ENCODE measurements around the gene CDK13. TPM values are rescaled to one million over a fixed set of nuclear protein-coding genes. Genes with fewer than 3 reads are reported as not detected.

The CDK13 gene
- total and polyA plus RNA-seq, 7 donors, result 10.9 to 25.5 (median 21.0) TPM

DNA sequence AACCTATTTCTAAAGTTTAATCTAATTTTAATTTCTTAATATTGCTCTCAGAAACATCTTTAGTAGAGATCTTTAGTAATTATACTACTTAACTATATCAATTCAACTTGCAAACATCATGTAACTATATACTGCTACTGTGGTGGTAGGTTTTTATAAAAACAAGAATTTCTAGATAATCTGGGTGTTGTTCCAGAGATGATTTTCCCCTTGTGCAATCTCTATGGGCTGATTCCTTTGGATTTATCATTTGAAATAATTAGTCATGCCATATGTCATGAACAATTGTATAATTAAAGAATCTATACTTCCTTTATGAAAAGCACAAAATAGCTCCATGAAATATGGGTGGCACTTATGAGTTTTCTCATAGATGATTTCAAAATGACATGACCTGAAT is 23.9 kb upstream of the CDK13 start:
- ATAC-seq, result no peak
- intact Hi-C loops (cut with DNase I), result no loop called here
- TF ChIP-seq, protein P1, sequence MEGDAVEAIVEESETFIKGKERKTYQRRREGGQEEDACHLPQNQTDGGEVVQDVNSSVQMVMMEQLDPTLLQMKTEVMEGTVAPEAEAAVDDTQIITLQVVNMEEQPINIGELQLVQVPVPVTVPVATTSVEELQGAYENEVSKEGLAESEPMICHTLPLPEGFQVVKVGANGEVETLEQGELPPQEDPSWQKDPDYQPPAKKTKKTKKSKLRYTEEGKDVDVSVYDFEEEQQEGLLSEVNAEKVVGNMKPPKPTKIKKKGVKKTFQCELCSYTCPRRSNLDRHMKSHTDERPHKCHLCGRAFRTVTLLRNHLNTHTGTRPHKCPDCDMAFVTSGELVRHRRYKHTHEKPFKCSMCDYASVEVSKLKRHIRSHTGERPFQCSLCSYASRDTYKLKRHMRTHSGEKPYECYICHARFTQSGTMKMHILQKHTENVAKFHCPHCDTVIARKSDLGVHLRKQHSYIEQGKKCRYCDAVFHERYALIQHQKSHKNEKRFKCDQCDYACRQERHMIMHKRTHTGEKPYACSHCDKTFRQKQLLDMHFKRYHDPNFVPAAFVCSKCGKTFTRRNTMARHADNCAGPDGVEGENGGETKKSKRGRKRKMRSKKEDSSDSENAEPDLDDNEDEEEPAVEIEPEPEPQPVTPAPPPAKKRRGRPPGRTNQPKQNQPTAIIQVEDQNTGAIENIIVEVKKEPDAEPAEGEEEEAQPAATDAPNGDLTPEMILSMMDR (IDR thresholded peaks at IDR 0.05), result no peak

DNA sequence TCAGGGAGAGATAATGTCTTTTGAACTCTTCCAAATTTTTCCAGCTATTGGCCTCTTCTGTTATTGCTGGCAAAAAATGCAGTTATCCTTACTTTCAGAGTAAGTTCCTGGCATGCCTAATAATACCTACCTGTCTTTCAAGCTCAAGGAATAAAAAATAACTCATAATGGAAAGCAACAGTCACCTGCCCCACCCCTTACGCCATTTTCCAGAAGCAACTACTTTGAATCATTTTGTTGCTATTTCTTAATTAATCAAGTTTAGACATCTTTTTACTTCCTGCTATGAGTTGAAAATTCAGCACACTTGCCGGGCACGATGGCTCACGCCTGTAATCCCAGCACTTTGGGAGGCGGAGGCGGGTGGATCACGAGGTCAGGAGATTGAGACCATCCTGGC is 23.0 kb upstream of the CDK13 start:
- H3K4me1 ChIP-seq, result no peaks in the 10 kb centered on the region
- H3K9me3 ChIP-seq, result no peaks in the 10 kb centered on the region
- TF ChIP-seq, protein P1 (IDR thresholded peaks at IDR 0.05), result no peak
- no peaks in the 10 kb centered on the region for H3K36me3 ChIP-seq (ENCODE audit: insufficient read depth in 1 of 2, low read depth in 1 of 2)
- ATAC-seq (no peak), DNase-seq (no peak)
- no peak overlapping the region for H3K27ac ChIP-seq
- intact Hi-C loops (cut with DNase I), result no loop called here
- no peaks in the 10 kb centered on the region for H3K27me3 ChIP-seq (ENCODE audit: insufficient read depth in 3 of 3, low read length in 2 of 3)
- WGBS, 3 donors, result 84 to 95% (median 95%) methylated on average over 7 of the region's 7 CpGs
- no peak overlapping the region for H3K4me3 ChIP-seq

More for the DNA sequence above, 23.9 kb upstream of the CDK13 start:
- Histone ChIP-seq H3K9me3 (no peaks in the 10 kb centered on the region), H3K4me1 (no peaks in the 10 kb centered on the region), H3K4me3 (no peak overlapping the region), H3K27ac (no peak overlapping the region), H3K27me3 (ENCODE audit: insufficient read depth in 3 of 3, low read length in 2 of 3) (no peaks in the 10 kb centered on the region), H3K36me3 (ENCODE audit: insufficient read depth in 1 of 2, low read depth in 1 of 2) (no peaks in the 10 kb centered on the region)
- no peak for DNase-seq

DNA sequence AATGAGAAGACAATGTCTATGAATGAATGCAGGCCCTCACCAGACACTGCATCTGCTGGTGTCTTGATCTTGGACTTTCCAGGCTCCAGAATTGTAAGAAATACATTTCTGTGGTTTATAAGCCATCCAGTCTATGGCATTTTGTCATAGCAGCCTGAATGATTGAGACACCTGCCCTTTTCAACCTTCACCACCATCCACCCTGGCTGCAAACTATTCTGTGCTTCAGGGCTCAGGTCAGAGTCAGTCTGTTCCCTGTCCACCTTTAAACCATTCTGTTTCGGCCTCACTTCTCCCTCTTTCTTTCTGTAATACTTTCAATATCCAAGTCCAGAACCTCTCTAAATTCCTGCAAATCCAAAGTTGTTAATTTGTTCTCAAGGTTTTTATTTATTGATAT is 15.9 kb upstream of the CDK13 start:
- H3K4me3 ChIP-seq, result no peak overlapping the region
- ATAC-seq, result no peak

DNA sequence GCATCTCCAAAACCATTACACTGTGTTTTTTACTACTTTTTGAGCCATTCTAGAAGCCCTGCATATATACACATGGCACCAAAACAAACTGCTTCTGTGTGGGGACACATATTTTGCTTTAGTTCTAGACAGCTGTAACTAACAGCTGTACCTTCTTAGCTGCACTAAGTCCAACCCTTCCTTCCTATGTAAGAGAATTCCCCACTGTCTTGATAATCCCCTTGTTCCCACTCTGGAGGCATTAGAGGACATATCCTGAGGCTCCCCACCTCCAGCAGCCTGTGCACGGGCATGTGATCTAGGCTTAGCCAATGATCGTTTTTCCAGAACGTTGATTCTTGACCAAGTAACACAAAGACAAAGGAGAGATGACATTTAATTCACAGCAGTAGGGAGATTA is 13.3 kb upstream of the CDK13 start:
- no peaks in the 10 kb centered on the region for H3K27me3 ChIP-seq (ENCODE audit: insufficient read depth in 3 of 3, low read length in 2 of 3)
- H3K9me3 ChIP-seq, result no peaks in the 10 kb centered on the region
- no peak overlapping the region for H3K4me3 ChIP-seq
- H3K27ac ChIP-seq, result no peak overlapping the region
- 19 to 40% (median 30%) methylated on average over 3 of the region's 3 CpGs for WGBS, 3 donors
- H3K36me3 ChIP-seq (ENCODE audit: insufficient read depth in 1 of 2, low read depth in 1 of 2), result no peaks in the 10 kb centered on the region
- TF ChIP-seq, protein P1 (IDR thresholded peaks at IDR 0.05), result no peak
- intact Hi-C loops (cut with DNase I), result no loop called here
- DNase-seq (no peak), ATAC-seq (no peak)
- no peaks in the 10 kb centered on the region for H3K4me1 ChIP-seq

More for the DNA sequence above, 15.9 kb upstream of the CDK13 start:
- H3K4me1 ChIP-seq, result no peaks in the 10 kb centered on the region
- no peak for DNase-seq
- no peaks in the 10 kb centered on the region for H3K36me3 ChIP-seq (ENCODE audit: insufficient read depth in 1 of 2, low read depth in 1 of 2)
- H3K27me3 ChIP-seq (ENCODE audit: insufficient read depth in 3 of 3, low read length in 2 of 3), result no peaks in the 10 kb centered on the region
- TF ChIP-seq, protein P1 (IDR thresholded peaks at IDR 0.05), result no peak
- 93 to 100% (median 93%) methylated on average over 1 of the region's 1 CpG for WGBS, 3 donors
- H3K27ac ChIP-seq, result no peak overlapping the region
- no peaks in the 10 kb centered on the region for H3K9me3 ChIP-seq
- intact Hi-C loops (cut with DNase I), result no loop called here

DNA sequence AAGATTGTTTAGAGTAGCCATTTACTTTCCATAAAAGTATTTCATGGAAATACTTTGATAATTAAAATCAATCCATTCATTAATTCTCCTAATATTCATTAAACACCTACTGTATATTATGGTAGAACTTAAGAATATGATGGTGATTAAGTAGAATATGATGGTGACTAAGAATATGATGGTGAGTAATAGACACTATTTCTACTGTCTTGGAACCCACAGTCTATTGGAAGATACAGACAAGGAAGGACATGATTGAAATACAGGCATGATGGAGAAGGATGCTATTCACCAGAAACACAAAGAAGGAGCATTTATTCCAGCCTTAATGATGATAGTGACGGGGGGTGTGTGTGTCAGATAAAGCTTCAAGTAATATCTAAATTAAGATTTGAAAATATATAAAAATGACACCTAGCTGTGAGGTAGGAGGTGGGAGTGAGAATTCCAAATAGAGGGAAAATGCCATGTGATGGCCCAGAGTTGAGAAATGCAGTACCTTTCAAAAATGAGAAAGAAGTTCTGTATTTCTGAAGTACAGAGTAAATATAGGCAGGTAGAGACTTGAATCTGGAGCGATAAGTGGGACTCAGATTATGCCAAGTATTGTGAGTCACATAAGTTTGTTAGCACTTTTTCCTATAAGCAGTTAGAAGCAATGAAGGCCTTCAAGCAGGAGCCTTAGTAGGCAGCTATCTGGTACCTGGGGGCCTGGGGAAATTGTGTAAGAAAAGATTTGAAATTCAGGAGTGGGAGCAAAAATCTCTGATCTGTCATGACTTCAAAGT is 12.5 kb upstream of the CDK13 start:
- Histone ChIP-seq H3K9me3 (no peaks in the 10 kb centered on the region), H3K4me3 (no peak overlapping the region), H3K27me3 (ENCODE audit: insufficient read depth in 3 of 3, low read length in 2 of 3) (no peaks in the 10 kb centered on the region), H3K27ac (no peak overlapping the region), H3K4me1 (no peaks in the 10 kb centered on the region), H3K36me3 (ENCODE audit: insufficient read depth in 1 of 2, low read depth in 1 of 2) (no peaks in the 10 kb centered on the region)
- TF ChIP-seq, protein P1 (IDR thresholded peaks at IDR 0.05), result no peak
- DNase-seq, result no peak
- no peak for ATAC-seq
- intact Hi-C loops (cut with DNase I), result no loop called here
- 96 to 100% (median 97%) methylated on average over 2 of the region's 2 CpGs for WGBS, 3 donors
